GM12891 (cell line): Measurements from ENCODE around the gene BANF1.

Experiments
- PAX5 ChIP-seq: IDR thresholded peaks from 2 replicates; pipeline ENCODE4 v1.6.1; 2011; ENCODE audit warnings: low read length, moderate library complexity, mild to moderate bottlenecking; ENCODE audit not compliant: insufficient read depth, severe bottlenecking
- POLR2A ChIP-seq: IDR thresholded peaks from 2 replicates; pipeline ENCODE4 v1.6.1; 2011; ENCODE audit warnings: low read depth, low read length, control low read depth
- POLR2AphosphoS5 ChIP-seq: IDR thresholded peaks from 2 replicates; pipeline ENCODE4 v1.6.1; 2011; ENCODE audit warnings: low read depth, low read length, control low read depth
- SPI1 ChIP-seq: IDR thresholded peaks from 2 replicates; pipeline ENCODE4 v1.6.1; 2011; ENCODE audit warnings: low read depth, low read length, control low read depth
- TAF1 ChIP-seq: IDR thresholded peaks from 2 replicates; pipeline ENCODE4 v1.6.1; 2011; ENCODE audit warnings: low read depth, low read length, control low read depth

DNA sequence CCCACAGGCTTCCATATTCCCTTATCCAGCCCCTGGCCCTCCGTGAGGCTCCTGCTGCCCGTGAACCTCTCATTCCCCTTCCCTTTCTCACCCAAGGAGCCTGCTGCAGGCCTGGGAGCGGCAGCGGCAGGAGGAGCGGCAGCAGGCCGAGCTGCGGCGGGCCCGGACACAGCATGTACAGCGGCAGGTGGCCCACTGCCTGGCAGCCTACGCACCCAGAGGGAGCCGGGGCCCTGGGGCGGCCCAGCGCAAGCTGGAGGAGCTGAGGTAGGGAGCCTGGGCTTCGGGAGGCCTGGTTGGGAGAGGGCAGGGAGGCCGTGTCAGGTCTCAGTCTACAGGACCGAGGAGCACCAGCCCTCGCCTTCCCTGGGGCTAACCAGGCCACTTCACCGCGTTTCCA, 48.8 kb upstream of the BANF1 start:
- TF ChIP-seq TAF1 (no peak), POLR2A (no peak), POLR2AphosphoS5 (no peak), PAX5 (no peak), SPI1 (no peak)
